HT-29 (cell line): Measurements from ENCODE around the gene DACT2. TPM values are rescaled to one million over a fixed set of nuclear protein-coding genes. Genes with fewer than 3 reads are reported as not detected.
"Not testable (repeated sequence)": the region's sequence is repeated elsewhere in the genome, so short reads cannot be mapped to it uniquely, and the experiment has no call there.

Source experiments
- DNase-seq: peaks from one replicate; pipeline ENCODE4 v3.0.0-alpha.2; 2015; ENCODE audit warnings: low spot score
- total RNA-seq: library from RNA; depleted of rRNA; stranded (reverse); fragments of >200 nt; shearing (Covaris generic); gene quantifications from 2 replicates; pipeline ENCODE4 v1.2.3, GENCODE V29; 2014

The DACT2 gene
- total RNA-seq, 1 experiment from 2014 or later: not detected

DNA sequence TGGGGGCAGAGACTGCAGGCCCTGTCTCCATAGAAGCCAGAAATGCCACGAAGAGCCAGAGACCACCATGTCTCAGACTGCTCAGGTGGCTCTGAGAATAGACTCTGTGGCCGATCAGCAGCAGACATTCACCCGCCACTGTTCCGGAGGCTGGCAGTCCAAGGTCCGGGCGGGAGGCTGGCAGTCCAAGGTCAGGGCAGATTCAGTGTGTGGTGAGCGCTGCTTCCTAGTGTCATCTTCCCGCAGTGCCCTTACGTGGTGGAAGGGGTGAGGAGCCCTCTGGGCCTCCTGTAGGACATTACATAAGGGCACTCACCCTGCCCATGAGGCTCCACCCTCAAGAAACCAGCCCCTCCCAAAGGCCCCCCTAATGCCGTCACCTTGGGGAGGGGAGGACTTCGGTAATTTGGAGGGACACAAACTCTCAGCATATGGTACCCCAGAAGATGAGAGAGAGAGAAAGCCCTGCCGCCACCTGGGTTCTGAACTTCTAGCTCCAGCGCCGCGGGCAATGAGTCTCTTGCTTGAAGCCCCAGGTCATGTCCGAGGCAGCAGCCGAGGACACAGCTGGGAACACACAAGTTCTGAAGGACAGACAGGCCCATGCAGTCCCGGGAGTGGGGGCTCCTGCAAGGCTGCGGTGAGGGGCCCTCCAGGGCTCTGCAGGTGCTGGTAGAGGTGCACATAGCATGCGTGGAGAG lies 36.4 kb downstream of the DACT2 start:
- no peak for DNase-seq

DNA sequence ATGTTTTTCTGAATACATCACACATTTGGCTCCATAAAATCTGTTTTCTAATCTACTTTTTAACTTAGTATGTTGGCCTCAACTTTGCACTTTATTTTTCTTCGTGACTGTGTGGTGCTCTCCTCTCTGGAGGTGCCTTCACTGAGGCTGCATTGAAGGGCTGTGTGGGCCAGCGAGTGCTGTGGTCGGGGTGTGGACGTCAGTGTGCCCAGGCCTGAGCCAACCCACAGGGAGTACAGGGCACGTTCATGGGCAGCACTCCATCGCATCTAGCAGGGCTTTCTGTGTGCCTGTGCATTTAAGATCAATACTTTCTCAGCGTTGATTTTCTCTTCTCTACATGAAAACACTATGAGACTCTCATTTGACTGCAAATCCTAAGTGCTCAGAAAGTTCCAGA lies 37.8 kb downstream of the DACT2 start:
- no peak for DNase-seq

DNA sequence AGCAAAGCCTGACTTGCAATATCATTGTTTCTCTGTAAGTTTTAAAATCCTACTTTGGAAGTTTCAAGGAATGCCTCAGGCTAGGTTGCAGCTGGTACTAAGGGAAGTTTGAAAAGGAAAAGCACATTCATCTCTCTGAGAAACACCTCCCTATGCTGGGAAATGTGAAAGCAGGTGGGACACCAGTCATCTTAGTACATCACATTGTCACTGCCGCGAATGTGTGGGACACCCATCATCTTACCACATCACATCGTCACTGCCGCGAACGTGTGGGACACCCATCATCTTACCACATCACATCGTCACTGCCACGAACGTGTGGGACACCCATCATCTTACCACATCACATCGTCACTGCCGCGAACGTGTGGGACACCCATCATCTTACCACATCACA lies 38.3 kb downstream of the DACT2 start:
- DNase-seq: not testable (repeated sequence)

DNA sequence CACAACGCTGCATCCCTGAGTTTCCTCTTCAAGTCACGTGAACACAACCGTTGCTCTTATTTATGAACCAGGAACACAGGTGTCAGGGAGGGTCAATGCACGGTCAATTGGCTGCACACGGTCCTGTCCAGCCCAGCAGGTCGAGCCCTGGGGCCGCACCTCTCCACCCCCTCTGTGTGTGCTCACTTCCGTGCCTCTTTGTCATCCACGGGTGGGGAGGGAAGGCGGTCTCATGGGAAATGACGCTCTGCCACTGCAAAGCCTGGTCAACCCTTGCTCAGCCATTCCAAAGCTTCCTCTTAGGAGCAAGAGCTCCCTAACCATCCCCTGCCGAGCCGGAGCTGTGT lies 38.7 kb downstream of the DACT2 start:
- DNase-seq: no peak

DNA sequence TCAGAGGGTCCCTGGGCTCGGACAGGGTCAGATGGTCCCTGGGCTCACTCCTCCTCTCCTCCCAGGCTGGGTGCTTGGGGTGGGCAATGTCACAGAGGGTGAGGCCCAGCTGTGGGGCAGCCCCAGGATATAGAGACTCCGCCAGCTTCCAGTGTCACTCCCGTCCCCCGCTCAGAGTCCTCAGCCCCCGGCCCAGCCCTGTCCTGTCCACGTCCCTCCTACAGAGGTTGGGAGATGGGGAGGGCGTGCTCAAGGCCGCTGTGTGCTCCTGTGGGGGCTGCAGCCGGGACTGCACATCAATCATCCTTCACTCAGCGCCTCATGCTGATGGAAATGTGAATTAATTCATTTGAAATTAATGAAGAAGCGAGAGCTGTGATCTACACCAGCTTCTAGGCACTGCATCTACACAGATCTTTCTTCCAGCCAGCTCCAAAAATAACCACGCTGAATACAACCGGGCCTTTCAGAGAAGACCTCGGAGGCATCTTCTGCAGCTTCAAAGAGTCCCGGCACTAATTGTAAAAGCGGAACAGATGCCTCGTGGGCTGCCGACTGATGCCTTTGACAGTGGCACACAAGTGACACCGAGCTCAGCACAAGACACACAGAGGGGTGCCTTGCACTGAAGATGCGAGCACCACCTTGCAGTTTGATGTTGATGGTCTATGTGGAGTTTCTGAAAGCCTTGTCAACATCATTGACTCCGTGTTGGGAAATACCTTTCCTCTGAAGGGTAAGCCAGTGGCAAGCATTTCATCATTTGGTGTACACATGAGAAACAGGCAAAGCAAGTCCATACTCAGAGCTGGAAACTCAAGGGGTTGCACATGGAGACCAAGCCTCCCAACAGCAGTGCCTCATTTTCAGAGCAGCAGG lies 39.3 kb downstream of the DACT2 start:
- DNase-seq: no peak

DNA sequence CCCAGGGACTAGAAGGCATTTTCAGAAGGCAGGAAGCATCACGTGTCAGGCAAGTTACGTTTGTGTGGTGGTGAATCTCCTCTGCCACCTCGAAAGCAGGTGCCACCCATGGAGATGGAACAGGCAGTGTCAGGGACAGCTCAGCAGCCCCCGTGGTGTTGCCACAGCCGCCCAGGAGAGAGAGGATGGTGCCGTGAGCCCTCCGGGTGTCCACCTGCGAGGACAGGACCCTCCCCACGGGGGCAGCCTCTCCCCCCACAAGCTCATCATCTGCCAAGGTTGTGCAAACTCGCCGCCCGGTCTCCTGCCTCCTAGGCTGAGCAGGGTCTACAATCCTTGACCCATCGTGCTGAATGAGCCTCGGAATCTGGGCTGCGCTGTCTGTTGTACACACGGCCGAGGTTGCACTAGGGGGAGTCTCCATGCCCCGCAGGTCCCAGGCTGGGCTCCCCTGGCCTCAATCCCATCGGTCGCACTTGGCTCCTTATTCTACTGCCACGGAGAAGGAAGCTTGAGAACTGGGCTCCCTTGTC lies 40.1 kb downstream of the DACT2 start:
- no peak for DNase-seq

DNA sequence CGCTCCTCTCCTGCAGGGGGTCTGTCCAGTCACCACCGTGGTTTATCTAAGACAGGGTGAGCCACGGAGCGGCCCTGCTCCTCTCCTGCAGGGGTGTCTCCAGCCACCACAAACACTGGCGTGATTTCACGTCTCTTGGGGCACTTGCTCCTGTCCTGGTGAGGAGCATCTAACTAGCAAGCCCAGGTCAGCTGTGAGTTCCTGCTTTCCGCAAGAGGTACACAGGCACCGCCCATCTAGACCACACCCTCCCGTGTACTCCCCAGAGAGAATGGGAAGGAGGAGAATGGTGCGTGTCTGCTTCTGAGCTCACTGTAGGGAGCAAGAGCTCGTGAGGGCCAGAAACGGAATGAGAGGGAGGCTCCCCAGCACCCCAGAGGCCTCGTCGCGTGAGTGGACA lies 40.7 kb downstream of the DACT2 start:
- no peak for DNase-seq

DNA sequence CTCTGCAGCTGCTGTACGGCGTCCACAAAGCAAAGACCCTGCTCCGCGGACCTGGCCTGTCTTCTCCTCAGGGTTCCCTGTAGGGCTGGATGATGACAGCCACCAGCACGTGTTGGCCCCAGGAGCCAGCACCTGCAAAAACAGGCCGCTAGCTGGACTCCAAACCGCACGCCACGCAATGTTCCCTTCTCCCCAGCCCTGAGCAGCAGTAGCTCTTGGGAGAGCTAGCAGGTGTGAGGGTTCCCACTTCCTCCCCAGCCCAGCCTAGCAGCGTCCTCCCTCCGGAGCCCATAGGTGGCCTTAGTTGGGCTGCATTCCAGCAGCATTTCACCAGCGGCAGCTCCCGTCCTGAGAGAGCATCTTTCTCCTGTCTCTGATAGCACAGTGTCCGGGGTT lies 42.3 kb downstream of the DACT2 start:
- no peak for DNase-seq

DNA sequence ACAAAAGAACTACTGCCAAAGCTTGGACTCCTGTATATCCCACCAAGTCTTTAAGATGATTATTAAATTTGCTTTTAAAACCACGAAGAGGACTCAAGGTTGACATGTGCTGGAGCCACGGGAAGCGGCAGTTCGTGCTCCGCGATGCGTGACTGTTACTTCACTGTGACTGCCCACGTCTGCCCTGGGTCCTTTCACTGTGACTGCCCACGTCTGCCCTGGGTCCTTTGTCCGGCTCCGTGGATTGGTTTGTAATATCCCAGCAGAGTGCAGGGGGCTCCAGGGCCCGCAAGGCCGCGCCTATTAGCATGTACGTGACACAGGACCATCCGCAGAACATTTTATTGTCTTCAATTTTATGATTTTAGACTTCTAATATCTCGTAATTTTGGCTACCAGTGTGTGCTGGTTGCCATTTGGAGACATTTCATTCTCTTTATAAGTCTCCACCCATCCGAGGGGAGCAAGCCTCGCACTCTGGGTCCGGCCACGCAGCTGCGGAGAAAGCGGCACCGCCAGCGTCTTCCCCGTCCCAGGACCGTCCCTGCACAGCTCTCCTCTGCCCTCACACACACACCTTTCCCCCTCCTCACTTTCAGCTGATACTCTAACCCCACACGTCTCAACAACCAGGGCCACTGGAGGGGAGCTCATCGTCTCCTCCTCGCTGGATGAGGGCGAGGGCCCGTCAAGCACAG lies 42.9 kb downstream of the DACT2 start:
- no peak for DNase-seq

DNA sequence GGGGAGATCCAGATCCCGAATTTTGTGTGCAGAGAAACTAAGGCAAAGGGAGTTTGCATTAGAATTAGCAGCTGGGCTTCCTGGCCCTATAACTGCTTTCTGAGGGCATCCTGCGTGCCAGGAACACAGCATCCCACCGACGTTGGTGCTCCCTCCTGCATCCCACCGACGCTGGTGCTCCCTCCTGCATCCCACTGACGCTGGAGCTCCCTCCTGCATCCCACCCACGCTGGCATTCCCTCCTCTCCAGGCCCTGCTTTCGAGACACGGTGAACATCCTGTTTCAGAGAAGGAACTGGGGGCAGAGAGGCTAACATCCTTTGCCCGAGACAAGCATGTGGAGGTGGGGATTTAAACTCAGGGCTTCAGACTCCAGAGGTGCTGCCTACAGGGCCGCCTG lies 44.4 kb downstream of the DACT2 start:
- DNase-seq: no peak

DNA sequence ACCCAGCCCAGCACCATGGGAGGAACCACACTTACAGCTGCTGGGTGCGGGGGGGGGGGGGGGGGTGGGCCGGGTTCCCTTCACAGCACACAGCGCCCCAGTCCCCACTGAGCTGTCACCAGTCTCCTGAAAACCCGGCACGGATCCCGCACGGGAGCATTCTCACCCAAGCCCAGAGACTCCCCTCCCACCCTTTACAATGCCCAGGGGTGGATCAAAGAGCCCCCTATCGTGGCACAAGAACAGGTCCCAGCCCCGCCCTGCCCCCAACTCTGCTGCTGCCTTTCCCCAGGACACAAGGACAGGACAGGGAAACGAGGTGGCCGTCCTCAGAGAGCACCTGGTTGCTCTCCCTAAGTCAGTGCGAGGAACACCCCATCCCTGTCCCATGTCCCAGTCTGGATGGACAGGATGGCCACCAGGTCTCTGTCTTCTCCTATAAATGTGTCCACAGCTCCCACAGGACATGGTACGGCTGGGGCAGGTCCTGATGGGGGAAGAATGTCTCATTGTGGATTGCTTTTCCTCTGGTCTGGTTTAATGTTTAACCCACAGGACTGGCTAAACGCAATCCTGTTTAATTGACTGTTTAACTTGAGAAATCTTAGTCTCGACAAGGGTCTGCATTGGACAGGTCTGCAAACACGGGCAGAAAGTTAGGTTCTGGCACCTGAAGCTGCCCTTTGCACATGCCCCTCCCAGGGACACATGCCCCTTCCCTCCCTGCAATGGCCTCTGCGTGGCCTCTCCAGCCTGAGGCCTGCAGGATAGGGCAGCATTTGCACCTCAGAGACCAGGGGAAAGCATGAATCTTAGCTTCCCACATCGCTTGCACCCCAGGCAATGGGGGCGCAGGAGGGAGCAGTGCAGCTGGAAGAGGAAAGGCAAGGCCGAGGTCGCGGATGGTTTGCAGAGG lies 45.3 kb downstream of the DACT2 start:
- DNase-seq: peak; percentile 35

DNA sequence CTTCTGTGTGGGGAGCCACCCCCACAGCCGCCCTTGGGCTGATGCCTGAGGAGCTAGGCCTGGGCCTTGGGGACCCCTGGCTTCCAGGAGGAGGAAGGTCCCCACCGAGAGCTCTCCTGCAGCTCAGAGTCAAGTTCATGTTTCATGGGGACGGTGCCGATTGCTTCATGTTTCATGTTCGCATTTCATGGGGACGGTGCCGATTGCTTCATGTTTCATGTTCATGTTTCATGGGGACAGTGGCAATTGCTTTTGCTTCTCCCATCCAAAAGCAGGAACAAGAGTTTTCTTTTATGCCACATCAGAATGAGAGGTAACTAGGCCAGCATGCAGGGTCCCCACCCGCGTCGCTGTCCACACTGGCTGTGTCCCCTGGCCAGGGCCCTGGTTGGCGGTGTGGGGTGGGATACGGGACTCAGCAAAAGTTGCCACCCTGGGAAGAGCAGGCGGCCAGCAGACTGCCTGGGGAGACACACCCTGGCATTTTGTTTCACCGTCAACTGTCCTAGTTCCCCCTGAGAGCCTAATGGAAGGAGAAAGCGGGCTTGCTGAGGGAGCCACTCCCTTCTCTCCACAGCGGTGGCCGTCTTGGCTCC lies 46.0 kb downstream of the DACT2 start:
- DNase-seq: no peak

DNA sequence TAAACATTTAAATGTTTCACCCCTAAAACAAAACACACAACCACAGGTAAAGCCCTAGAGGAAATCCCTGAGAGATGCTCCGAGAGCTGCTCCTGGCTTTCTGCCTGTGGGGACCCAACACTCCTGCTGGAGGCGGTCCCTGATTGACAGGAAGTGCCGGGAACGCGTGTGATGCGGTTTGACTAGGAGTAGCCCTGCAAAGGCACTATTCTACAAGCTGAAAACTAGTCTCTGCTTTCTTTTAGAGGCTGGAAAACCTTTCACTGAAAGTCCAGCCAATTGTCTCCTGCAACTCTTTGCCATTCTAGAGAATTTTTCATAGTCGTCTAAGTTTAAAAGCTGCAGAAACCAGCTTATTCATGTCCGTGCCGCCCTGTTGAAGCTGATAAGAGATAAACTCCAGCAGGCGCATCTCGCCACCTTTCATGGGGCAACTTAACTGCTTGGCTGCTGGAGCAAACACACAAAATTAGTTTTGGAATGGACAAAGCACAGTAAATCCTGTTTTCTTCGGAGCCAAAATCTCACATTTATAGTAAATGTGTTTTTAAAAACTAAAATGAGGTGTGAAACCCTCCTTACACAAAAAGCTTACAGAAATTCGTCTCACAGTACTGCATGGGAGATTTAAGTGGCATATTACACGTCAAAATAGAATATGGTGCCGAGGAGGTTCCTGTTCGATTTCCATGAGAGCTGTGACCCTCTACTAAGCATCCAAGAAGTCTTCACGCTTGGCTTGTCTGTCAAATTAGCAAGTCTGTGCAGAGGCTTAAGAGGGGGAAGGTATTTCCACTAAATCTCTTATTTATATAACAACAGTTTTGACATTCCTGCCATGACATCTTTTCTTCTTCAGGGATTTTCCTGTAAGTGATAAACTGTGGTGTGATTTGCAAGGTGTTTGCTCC lies 46.9 kb downstream of the DACT2 start:
- no peak for DNase-seq

DNA sequence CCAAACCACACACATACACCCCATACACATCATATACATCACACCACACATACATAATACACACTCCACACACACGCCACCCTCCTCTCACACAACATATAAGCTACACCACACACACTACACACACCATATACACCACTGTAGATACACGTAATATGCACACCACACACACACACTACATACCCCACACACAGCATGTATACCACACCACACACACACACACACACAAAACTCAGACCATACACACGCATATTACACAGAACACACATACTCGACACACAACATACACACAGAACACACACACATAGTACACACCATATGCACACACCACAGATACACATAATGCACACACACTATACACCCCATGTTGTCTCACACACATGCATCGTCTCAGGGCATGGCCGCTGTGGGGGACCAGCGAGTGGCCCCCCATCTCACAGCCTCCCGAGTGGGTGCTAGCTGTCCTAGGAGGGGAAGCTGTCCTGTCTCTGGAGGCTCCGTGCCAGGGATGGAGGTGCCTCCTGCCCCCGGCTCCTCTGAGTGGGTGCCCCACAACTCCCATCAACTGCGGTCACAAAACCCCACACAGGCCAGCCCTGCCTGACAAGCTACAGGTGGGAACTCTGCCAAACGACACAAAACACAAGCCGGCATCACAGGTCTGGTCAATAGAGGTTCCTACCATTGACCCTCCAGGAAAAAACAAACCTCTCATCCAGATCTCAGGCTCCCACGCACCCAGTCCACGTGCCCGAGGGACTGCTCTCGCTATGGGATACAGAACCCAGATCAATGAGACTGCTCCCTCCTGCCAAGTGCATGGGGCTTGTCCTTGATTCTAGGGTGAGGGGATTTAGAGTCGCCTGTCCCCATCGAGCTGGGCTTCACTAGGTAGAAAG lies 49.1 kb downstream of the DACT2 start:
- no peak for DNase-seq

DNA sequence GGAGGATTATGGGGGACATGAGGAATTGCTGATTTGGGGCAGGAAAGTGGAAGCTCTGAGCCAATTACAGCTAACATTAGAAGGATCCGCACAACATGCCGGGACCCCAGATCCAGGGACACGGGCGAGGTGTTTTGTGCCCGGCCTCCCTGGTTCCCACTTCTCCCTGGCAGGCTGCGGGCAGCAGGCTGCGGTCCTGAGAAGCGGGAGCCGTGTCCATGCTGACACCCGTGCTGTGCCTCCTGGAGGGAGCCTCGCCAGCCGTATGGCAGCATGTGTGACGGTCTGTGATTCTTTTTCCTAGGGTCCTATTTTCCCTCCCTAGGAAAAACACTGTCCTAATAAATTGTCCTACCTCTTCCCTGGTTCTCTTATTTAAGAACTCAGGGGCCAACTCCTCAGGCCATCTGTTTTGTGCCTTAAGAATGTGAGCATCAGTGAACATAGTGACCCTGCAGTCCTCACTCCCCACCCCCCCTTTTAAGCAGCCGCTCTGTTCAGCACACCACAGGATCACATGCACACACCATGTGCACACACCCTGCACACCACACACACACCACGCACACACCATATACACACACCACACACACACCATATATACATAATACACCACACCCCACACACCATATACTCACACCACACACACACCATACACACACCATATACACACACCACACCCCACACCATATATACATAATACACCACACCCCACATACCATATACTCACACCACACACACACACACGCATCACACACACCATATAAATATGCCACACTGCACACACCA lies 49.9 kb downstream of the DACT2 start:
- no peak for DNase-seq

DNA sequence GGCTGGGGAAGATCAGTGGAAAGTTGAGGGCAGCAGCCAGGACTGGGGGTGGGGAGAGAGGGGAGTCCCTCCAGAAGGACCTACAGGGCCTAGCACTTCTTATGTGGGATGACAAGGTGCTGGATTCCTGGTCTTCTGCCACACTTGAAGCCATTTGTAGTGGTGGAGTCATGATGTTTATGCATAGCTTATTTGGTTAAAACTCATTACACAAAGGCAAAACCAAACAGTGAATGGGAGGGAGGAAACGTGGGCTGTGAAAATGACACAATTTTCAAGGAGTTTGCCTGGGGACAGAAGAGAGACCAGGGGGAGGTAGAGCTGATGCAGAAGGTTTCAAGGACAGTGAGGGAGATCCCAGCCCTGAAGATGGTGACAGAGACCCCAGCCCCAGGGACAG lies 50.8 kb downstream of the DACT2 start:
- DNase-seq: no peak

DNA sequence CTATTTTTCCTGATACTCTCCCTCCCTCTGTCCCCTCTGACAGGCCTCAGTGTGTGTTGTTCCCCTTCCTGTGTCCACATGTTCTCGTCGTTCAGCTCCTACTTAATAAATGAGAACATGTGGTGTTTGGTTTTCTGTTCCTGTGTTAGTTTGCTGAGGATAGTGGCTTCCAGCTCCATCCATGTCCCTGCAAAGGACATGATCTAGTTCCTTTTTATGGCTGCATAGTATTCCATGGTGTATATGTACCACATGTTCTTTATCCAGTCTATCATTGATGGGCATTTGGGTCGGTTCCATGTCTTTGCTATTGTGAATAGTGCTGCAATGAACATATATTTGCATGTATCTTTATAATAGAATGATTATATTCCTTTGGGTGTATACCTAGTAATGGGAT lies 51.8 kb downstream of the DACT2 start:
- DNase-seq: not testable (repeated sequence)
